CD14-positive monocyte (primary cell): ENCODE measurements around the gene ACSL1. TPM values are rescaled to one million over a fixed set of nuclear protein-coding genes. Genes with fewer than 3 reads are reported as not detected.

Experiments
- DNase-seq, 3 donors: peaks; one replicate each; pipeline ENCODE4 v3.0.0-alpha.2; 2011 to 2022
- H2AFZ ChIP-seq: 2 replicates; pipeline ENCODE4 v1.6.0; 2012; ENCODE audit warnings: mild to moderate bottlenecking, low read depth, low read length, inconsistent platforms; ENCODE audit not compliant: insufficient read depth, poor library complexity, severe bottlenecking
- H3K27ac ChIP-seq, 2 donors: 1 replicate in 1 of 2; 2 replicates in 1 of 2; pipeline ENCODE4 v1.5.1; 2012 to 2013; ENCODE audit warnings: low read length in 2 of 2, control low read depth in 1 of 2, inconsistent platforms in 1 of 2, low read depth in 1 of 2, mild to moderate bottlenecking in 1 of 2
- H3K27me3 ChIP-seq, 2 donors: one replicate each; pipeline versions ENCODE4 v1.6.0 to v1.6.1; 2011 to 2013; ENCODE audit warnings: low read length in 2 of 2; ENCODE audit not compliant: control insufficient read depth in 2 of 2, insufficient read depth in 2 of 2
- H3K36me3 ChIP-seq, 2 donors: replicated peaks in 1 of 2; 1 replicate in 1 of 2; 2 replicates in 1 of 2; pipeline versions ENCODE4 v1.5.1 to v1.6.1; 2012 to 2013; ENCODE audit warnings: low read length in 2 of 2, control low read depth in 1 of 2, inconsistent platforms in 1 of 2, mild to moderate bottlenecking in 1 of 2; ENCODE audit not compliant: insufficient read depth in 2 of 2, control insufficient read depth in 1 of 2
- H3K4me1 ChIP-seq, 2 donors: 1 replicate in 1 of 2; 2 replicates in 1 of 2; pipeline versions ENCODE4 v1.5.1 to v1.6.1; 2012 to 2013; ENCODE audit warnings: low read length in 2 of 2, control low read depth in 1 of 2, inconsistent platforms in 1 of 2, mild to moderate bottlenecking in 1 of 2, moderate library complexity in 1 of 2; ENCODE audit not compliant: insufficient read depth in 2 of 2, control insufficient read depth in 1 of 2
- H3K4me2 ChIP-seq: replicated peaks from 2 replicates; pipeline ENCODE3; 2012; ENCODE audit warnings: low read length, moderate library complexity, mild to moderate bottlenecking; ENCODE audit not compliant: poor library complexity, severe bottlenecking; ENCODE audit errors: extremely low read depth
- H3K4me3 ChIP-seq, 3 experiments: fragments of 200-600 bp in 1 of 3; sonication (generic) in 1 of 3; replicated peaks in 1 of 3; 1 replicate in 2 of 3; 2 replicates in 1 of 3; pipeline ENCODE4 v1.5.1; 2011 to 2013; ENCODE audit warnings: low read length in 3 of 3, mild to moderate bottlenecking in 3 of 3, control low read depth in 2 of 3, low read depth in 2 of 3, inconsistent platforms in 1 of 3, moderate library complexity in 1 of 3
- H3K79me2 ChIP-seq: 2 replicates; pipeline ENCODE4 v1.6.0; 2012; ENCODE audit warnings: mild to moderate bottlenecking, control low read depth, inconsistent platforms, low read length, moderate library complexity; ENCODE audit not compliant: insufficient read depth
- H3K9ac ChIP-seq: 2 replicates; pipeline ENCODE4 v1.6.0; 2017; ENCODE audit warnings: low read length, mild to moderate bottlenecking; ENCODE audit not compliant: insufficient read depth, poor library complexity, severe bottlenecking
- H3K9me3 ChIP-seq, 2 donors: replicated peaks in 1 of 2; 1 replicate in 1 of 2; 2 replicates in 1 of 2; pipeline versions ENCODE4 v1.5.1 to v1.6.1; 2012 to 2013; ENCODE audit warnings: low read length in 2 of 2, control low read depth in 1 of 2; ENCODE audit not compliant: control insufficient read depth in 1 of 2, insufficient read depth in 1 of 2
- H4K20me1 ChIP-seq: 2 replicates; pipeline ENCODE4 v1.6.0; 2012; ENCODE audit warnings: mild to moderate bottlenecking, low read length, control low read depth, moderate library complexity; ENCODE audit not compliant: insufficient read depth
- H3K27ac Mint-ChIP-seq, 7 donors: one replicate each; pipeline ENCODE4 v1.8.0; 2020; ENCODE audit warnings: mild to moderate bottlenecking in 7 of 7, mixed read lengths in 7 of 7, moderate library complexity in 6 of 7, inconsistent platforms in 2 of 7
- H3K27me3 Mint-ChIP-seq, 3 donors: one replicate each; pipeline ENCODE4 v1.8.0; 2021 to 2022; ENCODE audit warnings: low read depth in 3 of 3, mild to moderate bottlenecking in 3 of 3, mixed read lengths in 3 of 3, moderate library complexity in 3 of 3, inconsistent platforms in 1 of 3
- H3K36me3 Mint-ChIP-seq, 2 donors: one replicate each; pipeline ENCODE4 v1.8.0; 2020; ENCODE audit warnings: mixed read lengths in 2 of 2, inconsistent platforms in 1 of 2, mild to moderate bottlenecking in 1 of 2
- H3K4me1 Mint-ChIP-seq: one replicate; pipeline ENCODE4 v1.8.0; 2020; ENCODE audit warnings: mild to moderate bottlenecking, mixed read lengths
- H3K4me3 Mint-ChIP-seq, 2 donors: one replicate each; pipeline ENCODE4 v1.8.0; 2020; ENCODE audit warnings: mild to moderate bottlenecking in 2 of 2, mixed read lengths in 2 of 2, moderate library complexity in 1 of 2
- H3K9me3 Mint-ChIP-seq, 7 donors: one replicate each; pipeline ENCODE4 v1.8.0; 2020 to 2022; ENCODE audit warnings: mixed read lengths in 7 of 7, mild to moderate bottlenecking in 6 of 7, moderate library complexity in 6 of 7, inconsistent platforms in 2 of 7
- CTCF ChIP-seq: fragments of 200-600 bp; IDR thresholded peaks from one replicate; pipeline ENCODE4 v1.8.0; 2022; ENCODE audit warnings: antibody characterized with exemption, mild to moderate bottlenecking
- WGBS: methylation state at CpG from one replicate; pipeline ENCODE4 v1.1.5; 2013; ENCODE audit warnings: missing lambda C conversion rate; ENCODE audit not compliant: insufficient coverage; 5-methylcytosine and 5-hydroxymethylcytosine counted together
- intact Hi-C, 2 donors: fragments of 100-400 bp; cut with micrococcal nuclease; formaldehyde crosslinking; loops; one replicate each; pipeline versions ENCODE4 v1.15.0 to v1.15.1; 2023
- polyA plus RNA-seq, 3 donors: library from polyadenylated mRNA; depleted of rRNA in 1 of 3; unstranded in 2 of 3; stranded (reverse) in 1 of 3; fragments of 300-500 nt in 2 of 3; fragments of >200 nt in 1 of 3; fragmentation: Illumina TruSeq in 2 of 3; gene quantifications; 1 replicate in 2 of 3; 2 replicates in 1 of 3; pipeline ENCODE4 v1.2.3, GENCODE V29; 2012 to 2021

ACSL1 gene
- polyA plus RNA-seq, 3 donors, result 72.4 to 115 (median 115) TPM

DNA sequence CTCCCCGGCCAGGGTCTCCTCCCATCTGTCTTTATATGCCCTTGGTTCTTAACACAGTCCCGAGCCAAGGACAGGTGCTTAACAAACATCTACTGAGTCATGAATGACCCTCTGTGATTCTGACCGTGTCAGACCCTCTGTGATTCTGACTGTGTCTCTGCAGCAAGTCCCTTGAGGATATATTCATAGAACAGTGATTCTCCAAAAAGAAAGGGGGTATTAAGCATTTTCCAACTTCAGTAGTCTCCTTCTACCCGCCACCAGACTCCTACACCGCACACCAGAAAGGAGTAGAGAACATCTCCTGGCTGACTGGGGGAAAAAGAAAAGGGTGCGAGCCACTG is 13.6 kb downstream of the ACSL1 start:
- Histone ChIP-seq H2AFZ (no peak overlapping the region), H4K20me1 (peaks cover 100% of the 10 kb centered on the region), H3K79me2 (peaks cover 96% of the 10 kb centered on the region), H3K27ac (peak overlapping the region; percentile 57 to 79), H3K9me3 (no peaks in the 10 kb centered on the region), H3K4me1 (peaks cover 71 to 85% of the 10 kb centered on the region in 2 donors), H3K4me3 (peak overlapping the region in 2 of 3 experiments; percentile 4 to 58), H3K9ac (no peak overlapping the region), H3K36me3 (peaks cover 0 to 9% of the 10 kb centered on the region in 2 donors), H3K27me3 (no peaks in the 10 kb centered on the region), H3K4me2 (peak overlapping the region; percentile 65)
- intact Hi-C loops, result loop anchor here in 1 of 2 donors (2.0 to 5.0 kb wide), 2 partner anchors 19 to 150 kb away; no protein-coding TSS in a partner anchor
- peaks cover 0 to 2% (median 0%) of the 10 kb centered on the region in 3 donors for H3K27me3 Mint-ChIP-seq
- H3K9me3 Mint-ChIP-seq, result peaks cover 0 to 2% (median 0%) of the 10 kb centered on the region in 7 donors
- peaks cover 89% of the 10 kb centered on the region for H3K4me1 Mint-ChIP-seq
- TF ChIP-seq CTCF, result no peak
- peak overlapping the region; percentile 91 to 96 (median 93) for H3K27ac Mint-ChIP-seq
- 67% methylated on average over 1 of the region's 6 CpGs for WGBS
- peaks cover 58 to 65% of the 10 kb centered on the region in 2 donors for H3K36me3 Mint-ChIP-seq
- DNase-seq, result no peak
- peak overlapping the region; percentile 44 to 77 for H3K4me3 Mint-ChIP-seq

DNA sequence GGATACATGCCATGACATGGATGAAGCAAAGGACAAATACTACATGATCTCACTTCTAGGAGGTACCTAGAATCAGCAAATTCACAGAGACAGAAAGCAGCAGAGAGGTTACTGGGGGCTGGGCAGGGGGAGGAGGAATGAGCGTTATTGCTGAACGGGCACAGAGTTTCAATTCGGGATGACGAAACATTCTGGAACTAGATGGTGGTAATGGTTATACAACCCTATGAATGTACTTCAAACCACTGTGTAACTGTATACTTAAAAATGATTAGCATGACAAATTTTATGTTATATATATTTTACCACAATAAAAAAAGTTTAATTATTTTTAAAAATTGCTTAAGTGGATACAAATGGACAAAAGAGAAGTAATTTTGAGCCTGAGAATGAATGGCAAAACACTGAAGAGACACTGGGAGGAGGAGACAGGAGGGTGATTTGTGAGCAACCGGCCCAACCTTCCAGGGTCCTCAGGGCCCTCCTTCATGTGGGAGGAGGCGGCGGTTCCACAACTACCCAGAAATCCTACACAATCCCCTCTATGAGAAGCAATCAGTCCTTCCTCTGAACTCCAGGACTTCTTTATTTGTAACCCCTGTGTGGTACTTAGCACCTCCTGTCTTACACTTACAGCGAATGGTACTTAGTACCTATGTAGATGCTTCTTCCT is 14.1 kb downstream of the ACSL1 start:
- Histone ChIP-seq H3K4me2 (peak overlapping the region; percentile 65), H3K36me3 (peaks cover 0 to 9% of the 10 kb centered on the region in 2 donors), H3K4me1 (peaks cover 66 to 84% of the 10 kb centered on the region in 2 donors), H3K4me3 (peak overlapping the region in 2 of 3 experiments; percentile 4 to 58), H3K27ac (peak overlapping the region; percentile 57 to 79), H4K20me1 (peaks cover 100% of the 10 kb centered on the region), H2AFZ (no peak overlapping the region), H3K79me2 (peaks cover 96% of the 10 kb centered on the region), H3K9me3 (no peaks in the 10 kb centered on the region), H3K9ac (no peak overlapping the region), H3K27me3 (no peaks in the 10 kb centered on the region)
- TF ChIP-seq CTCF, result no peak
- Mint-ChIP-seq H3K36me3 (peaks cover 58 to 62% of the 10 kb centered on the region in 2 donors), H3K27ac (peak overlapping the region; percentile 91 to 96 (median 93)), H3K27me3 (peaks cover 0 to 2% (median 0%) of the 10 kb centered on the region in 3 donors), H3K4me3 (peak overlapping the region; percentile 53 to 77), H3K9me3 (peaks cover 0 to 2% (median 0%) of the 10 kb centered on the region in 7 donors), H3K4me1 (peaks cover 87% of the 10 kb centered on the region)
- 0% methylated on average over 2 of the region's 8 CpGs for WGBS
- intact Hi-C loops, result loop anchor here in 1 of 2 donors (2.0 to 5.0 kb wide), 2 partner anchors 19 to 151 kb away; no protein-coding TSS in a partner anchor
- DNase-seq, result peak; percentile 68 to 69 (median 69)
